Fibroblast of lung (primary cell): ENCODE results near the gene KDM3A. TPM values are rescaled to one million over a fixed set of nuclear protein-coding genes. Genes with fewer than 3 reads are reported as not detected.

ENCODE experiments used
- DNase-seq, 2 donors: peaks; one replicate each; pipeline versions ENCODE4 v3.0.0 to v3.0.0-alpha.2; 2010; ENCODE audit warnings: low read depth in 2 of 2
- H2AFZ ChIP-seq: 2 replicates; pipeline ENCODE4 v1.5.1; 2012; ENCODE audit warnings: low read length, control low read depth, inconsistent platforms
- H3K27ac ChIP-seq: 2 replicates; pipeline ENCODE4 v1.5.1; 2011; ENCODE audit warnings: low read length, control low read depth; ENCODE audit not compliant: insufficient read depth
- H3K27me3 ChIP-seq: 2 replicates; pipeline ENCODE4 v1.5.1; 2011; ENCODE audit warnings: mild to moderate bottlenecking, low read length; ENCODE audit not compliant: control insufficient read depth, insufficient read depth
- H3K36me3 ChIP-seq: 2 replicates; pipeline ENCODE4 v1.5.1; 2011; ENCODE audit warnings: low read length; ENCODE audit not compliant: control insufficient read depth, insufficient read depth
- H3K4me1 ChIP-seq: 2 replicates; pipeline ENCODE4 v1.5.1; 2011; ENCODE audit warnings: low read length; ENCODE audit not compliant: control insufficient read depth, insufficient read depth; ENCODE audit errors: extremely low read depth
- H3K4me2 ChIP-seq: 2 replicates; pipeline ENCODE4 v1.5.1; 2011; ENCODE audit warnings: low read length, control low read depth; ENCODE audit not compliant: insufficient read depth; ENCODE audit errors: extremely low read depth
- H3K4me3 ChIP-seq, 4 experiments: fragments of 200-600 bp in 1 of 4; sonication (generic) in 1 of 4; replicated peaks in 1 of 4; 2 replicates each; pipeline ENCODE4 v1.5.1; 2011 to 2016; ENCODE audit warnings: low read length in 4 of 4, low read depth in 3 of 4, mild to moderate bottlenecking in 3 of 4, control low read depth in 2 of 4, inconsistent platforms in 1 of 4, mixed read lengths in 1 of 4; ENCODE audit not compliant: insufficient read depth in 1 of 4; ENCODE audit errors: control extremely low read depth in 1 of 4
- H3K79me2 ChIP-seq: 2 replicates; pipeline ENCODE4 v1.5.1; 2012; ENCODE audit warnings: mild to moderate bottlenecking, low read length, inconsistent platforms; ENCODE audit not compliant: control insufficient read depth, insufficient read depth
- H3K9ac ChIP-seq: 2 replicates; pipeline ENCODE4 v1.5.1; 2011; ENCODE audit warnings: mild to moderate bottlenecking, low read length, control low read depth; ENCODE audit not compliant: insufficient read depth
- H3K9me3 ChIP-seq: 2 replicates; pipeline ENCODE4 v1.5.1; 2012; ENCODE audit warnings: low read depth, low read length; ENCODE audit not compliant: control insufficient read depth, insufficient read depth
- H4K20me1 ChIP-seq: 2 replicates; pipeline ENCODE4 v1.5.1; 2011; ENCODE audit warnings: low read length; ENCODE audit not compliant: control insufficient read depth, insufficient read depth; ENCODE audit errors: extremely low read depth
- EZH2 ChIP-seq: IDR thresholded peaks from 2 replicates; pipeline ENCODE4 v1.5.1; 2012; ENCODE audit warnings: low read length, control low read depth, mild to moderate bottlenecking; ENCODE audit errors: missing control alignments
- polyA plus RNA-seq, 2 donors: library from polyadenylated mRNA; depleted of rRNA in 1 of 2; stranded (reverse) in 1 of 2; unstranded in 1 of 2; fragments of >200 nt; gene quantifications; 2 replicates each; pipeline ENCODE4 v1.2.1, GENCODE V29; 2011 to 2012; ENCODE audit warnings: missing spikeins in 1 of 2
- total RNA-seq: library from RNA; depleted of rRNA; stranded (reverse); fragments of >200 nt; gene quantifications from 2 replicates; pipeline ENCODE4 v1.2.1, GENCODE V29; 2014
- TF ChIP-seq, protein P1 (sequence below), 2 donors: IDR thresholded peaks in 1 of 2; conservative IDR thresholded peaks in 1 of 2; 1 replicate in 1 of 2; 2 replicates in 1 of 2; pipeline ENCODE4 v1.5.1; 2011 to 2012; ENCODE audit warnings: low read length in 2 of 2, control low read depth in 1 of 2, inconsistent platforms in 1 of 2, low read depth in 1 of 2, mild to moderate bottlenecking in 1 of 2

KDM3A gene
- total and polyA plus RNA-seq, 2 donors (not counting 1 experiment from before 2014, with no cell fraction given), result 20.5 to 26.0 TPM

DNA sequence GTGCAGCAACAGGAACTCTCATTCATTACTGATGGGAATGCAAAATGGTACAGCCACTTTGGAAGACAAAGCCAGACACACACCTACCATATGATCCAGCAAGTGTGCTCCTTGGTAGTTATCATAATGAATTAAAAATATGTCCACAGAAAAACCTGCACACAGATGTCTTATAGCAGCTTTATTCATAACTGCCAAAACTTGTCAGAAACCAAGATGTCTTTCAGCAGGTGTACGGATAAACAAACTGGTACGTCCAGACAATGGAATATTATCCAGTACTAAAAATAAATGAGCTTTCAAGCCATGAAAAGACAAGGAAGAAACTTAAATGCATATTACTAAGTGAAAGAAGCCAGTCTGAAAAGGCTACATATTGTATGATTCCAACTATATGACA, 71.7 kb downstream of the KDM3A start:
- H3K9ac ChIP-seq, result no peak overlapping the region
- no peak for DNase-seq
- H2AFZ ChIP-seq, result no peak overlapping the region
- no peak overlapping the region for H3K27ac ChIP-seq
- no peak overlapping the region for H3K4me3 ChIP-seq
- no peak overlapping the region for H3K4me2 ChIP-seq
- no peaks in the 10 kb centered on the region for H3K27me3 ChIP-seq
- TF ChIP-seq EZH2, result no peak
- TF ChIP-seq, protein P1, sequence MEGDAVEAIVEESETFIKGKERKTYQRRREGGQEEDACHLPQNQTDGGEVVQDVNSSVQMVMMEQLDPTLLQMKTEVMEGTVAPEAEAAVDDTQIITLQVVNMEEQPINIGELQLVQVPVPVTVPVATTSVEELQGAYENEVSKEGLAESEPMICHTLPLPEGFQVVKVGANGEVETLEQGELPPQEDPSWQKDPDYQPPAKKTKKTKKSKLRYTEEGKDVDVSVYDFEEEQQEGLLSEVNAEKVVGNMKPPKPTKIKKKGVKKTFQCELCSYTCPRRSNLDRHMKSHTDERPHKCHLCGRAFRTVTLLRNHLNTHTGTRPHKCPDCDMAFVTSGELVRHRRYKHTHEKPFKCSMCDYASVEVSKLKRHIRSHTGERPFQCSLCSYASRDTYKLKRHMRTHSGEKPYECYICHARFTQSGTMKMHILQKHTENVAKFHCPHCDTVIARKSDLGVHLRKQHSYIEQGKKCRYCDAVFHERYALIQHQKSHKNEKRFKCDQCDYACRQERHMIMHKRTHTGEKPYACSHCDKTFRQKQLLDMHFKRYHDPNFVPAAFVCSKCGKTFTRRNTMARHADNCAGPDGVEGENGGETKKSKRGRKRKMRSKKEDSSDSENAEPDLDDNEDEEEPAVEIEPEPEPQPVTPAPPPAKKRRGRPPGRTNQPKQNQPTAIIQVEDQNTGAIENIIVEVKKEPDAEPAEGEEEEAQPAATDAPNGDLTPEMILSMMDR (conservative IDR thresholded peaks at IDR 0.05 in 1 of 2, IDR thresholded peaks at IDR 0.05 in 1 of 2; ENCODE audit: low read depth in 1 of 2, low read length in 2 of 2), result no peak
- no peaks in the 10 kb centered on the region for H3K79me2 ChIP-seq
- no peaks in the 10 kb centered on the region for H3K4me1 ChIP-seq
- H4K20me1 ChIP-seq, result no peaks in the 10 kb centered on the region
- no peaks in the 10 kb centered on the region for H3K9me3 ChIP-seq
- H3K36me3 ChIP-seq, result no peaks in the 10 kb centered on the region

DNA sequence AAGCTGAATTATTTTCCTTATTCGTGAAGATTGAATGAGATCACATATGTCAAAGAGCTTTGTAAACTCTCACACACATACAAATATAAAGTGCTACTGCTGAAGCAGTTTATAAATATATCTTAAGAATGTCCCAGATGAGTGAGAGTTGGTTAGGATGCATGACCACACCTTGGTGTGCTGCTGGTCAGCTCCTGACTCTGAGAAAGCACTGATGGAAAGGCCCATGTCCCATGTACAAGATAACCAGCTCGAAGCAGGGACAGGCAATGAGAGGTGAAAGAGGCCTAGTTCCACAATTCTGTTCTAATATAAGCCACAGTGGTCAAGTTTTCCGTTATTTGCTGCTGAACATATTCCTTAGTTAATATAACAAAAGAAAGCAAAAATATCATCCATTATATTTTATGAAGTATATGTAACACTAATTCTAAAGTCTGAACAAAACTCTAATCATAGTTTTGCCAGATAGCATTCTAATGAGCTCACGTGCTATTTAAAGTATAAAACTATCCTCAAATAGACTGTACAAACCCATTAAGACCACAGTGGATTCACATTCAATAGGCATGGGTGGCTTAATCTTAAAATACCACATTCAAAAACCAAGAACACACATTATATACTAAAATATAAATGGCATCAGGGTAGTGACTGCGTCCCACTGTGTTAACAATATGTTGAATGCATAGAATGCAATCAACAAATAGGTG, 72.9 kb downstream of the KDM3A start:
- no peak overlapping the region for H2AFZ ChIP-seq
- H3K9me3 ChIP-seq, result no peaks in the 10 kb centered on the region
- no peak overlapping the region for H3K4me2 ChIP-seq
- TF ChIP-seq EZH2, result no peak
- TF ChIP-seq, protein P1 (conservative IDR thresholded peaks at IDR 0.05 in 1 of 2, IDR thresholded peaks at IDR 0.05 in 1 of 2; ENCODE audit: low read depth in 1 of 2, low read length in 2 of 2), result no peak
- DNase-seq, result no peak
- no peak overlapping the region for H3K27ac ChIP-seq
- H3K36me3 ChIP-seq, result no peaks in the 10 kb centered on the region
- H4K20me1 ChIP-seq, result no peaks in the 10 kb centered on the region
- H3K4me3 ChIP-seq, result no peak overlapping the region
- no peaks in the 10 kb centered on the region for H3K79me2 ChIP-seq
- H3K4me1 ChIP-seq, result no peaks in the 10 kb centered on the region
- no peak overlapping the region for H3K9ac ChIP-seq
- H3K27me3 ChIP-seq, result no peaks in the 10 kb centered on the region

- Histone ChIP-seq H3K9me3 (no peaks in the 10 kb centered on the region), H3K27me3 (no peaks in the 10 kb centered on the region), H3K4me1 (no peaks in the 10 kb centered on the region), H3K79me2 (no peaks in the 10 kb centered on the region), H2AFZ (no peak overlapping the region), H3K27ac (no peak overlapping the region), H3K36me3 (no peaks in the 10 kb centered on the region), H3K4me3 (no peak overlapping the region), H3K9ac (no peak overlapping the region), H3K4me2 (no peak overlapping the region), H4K20me1 (no peaks in the 10 kb centered on the region)
- peak in 1 of 2 donors; percentile 53 for DNase-seq
- TF ChIP-seq, protein P1 (conservative IDR thresholded peaks at IDR 0.05 in 1 of 2, IDR thresholded peaks at IDR 0.05 in 1 of 2; ENCODE audit: low read depth in 1 of 2, low read length in 2 of 2), result peak; percentile 35 to 62
- no peak for TF ChIP-seq EZH2
Observed at GRCh38 chr2:86518481-86518880, 77.3 kb downstream of the KDM3A start.
